CD4-positive, alpha-beta T cell (primary cell): ENCODE results near the gene OR6C2. TPM values are rescaled to one million over a fixed set of nuclear protein-coding genes. Genes with fewer than 3 reads are reported as not detected.
"Not testable (repeated sequence)": the region's sequence is repeated elsewhere in the genome, so short reads cannot be mapped to it uniquely, and the experiment has no call there.

Experiments
- ATAC-seq: fragments of 200-7000 bp; cut with Tn5 transposase; one replicate; pipeline ENCODE4 v1.10.0; 2022; ENCODE audit warnings: mild to moderate bottlenecking; ENCODE audit not compliant: poor library complexity
- CTCF ChIA-PET: fragments of 350-600 bp; sonication (Branson Sonifier 250); formaldehyde crosslinking; loops from one replicate; lab custom pipeline; 2021; ENCODE audit warnings: antibody characterized with exemption, inconsistent platforms; lab: Charles Lee
- POLR2A ChIA-PET: fragments of 350-600 bp; sonication (Branson Sonifier 250); formaldehyde crosslinking; loops from one replicate; lab custom pipeline; 2021; ENCODE audit warnings: antibody characterized with exemption, inconsistent platforms; lab: Charles Lee
- DNase-seq, 14 experiments: peaks; one replicate each; pipeline ENCODE4 v3.0.0-alpha.2; 2013 to 2020; ENCODE audit warnings: mixed read lengths in 2 of 14
- H3K27ac ChIP-seq, 2 donors: one replicate each; pipeline versions ENCODE4 v1.5.1 to v1.7.0; 2013; ENCODE audit warnings: low read length in 2 of 2, low read depth in 1 of 2, mild to moderate bottlenecking in 1 of 2
- H3K27me3 ChIP-seq, 2 experiments: 1 replicate in 1 of 2; 2 replicates in 1 of 2; pipeline versions ENCODE4 v1.6.1 to v1.7.0; 2013; ENCODE audit warnings: low read length in 2 of 2, control low read depth in 1 of 2, mild to moderate bottlenecking in 1 of 2, moderate library complexity in 1 of 2; ENCODE audit not compliant: insufficient read depth in 2 of 2, control insufficient read depth in 1 of 2
- H3K36me3 ChIP-seq: one replicate; pipeline ENCODE4 v1.6.1; 2013; ENCODE audit warnings: low read length, control low read depth; ENCODE audit not compliant: insufficient read depth
- H3K4me1 ChIP-seq: one replicate; pipeline ENCODE4 v1.6.1; 2013; ENCODE audit warnings: low read length, control low read depth; ENCODE audit not compliant: insufficient read depth
- H3K4me3 ChIP-seq: one replicate; pipeline ENCODE4 v1.5.1; 2013; ENCODE audit warnings: mild to moderate bottlenecking, low read length, moderate library complexity
- H3K9me3 ChIP-seq, 2 experiments: 1 replicate in 1 of 2; 2 replicates in 1 of 2; pipeline versions ENCODE4 v1.6.1 to v1.7.0; 2013; ENCODE audit warnings: low read length in 2 of 2, mild to moderate bottlenecking in 2 of 2, control low read depth in 1 of 2, moderate library complexity in 1 of 2; ENCODE audit not compliant: control insufficient read depth in 1 of 2, insufficient read depth in 1 of 2
- H3K27ac Mint-ChIP-seq: one replicate; pipeline ENCODE4 v1.8.0; 2020; ENCODE audit warnings: mixed read lengths
- H3K27me3 Mint-ChIP-seq: one replicate; pipeline ENCODE4 v1.8.0; 2021; ENCODE audit warnings: mixed read lengths
- H3K36me3 Mint-ChIP-seq: one replicate; pipeline ENCODE4 v1.8.0; 2021; ENCODE audit warnings: low read depth, mixed read lengths
- H3K4me1 Mint-ChIP-seq: one replicate; pipeline ENCODE4 v1.8.0; 2021; ENCODE audit warnings: low read depth, mixed read lengths
- H3K4me3 Mint-ChIP-seq: one replicate; pipeline ENCODE4 v1.8.0; 2020; ENCODE audit warnings: mild to moderate bottlenecking, mixed read lengths
- H3K9me3 Mint-ChIP-seq: one replicate; pipeline ENCODE4 v1.8.0; 2020; ENCODE audit warnings: mixed read lengths
- CTCF ChIP-seq: fragments of 200-600 bp; IDR thresholded peaks from one replicate; pipeline ENCODE4 v1.8.0; 2022; ENCODE audit warnings: antibody characterized with exemption, mild to moderate bottlenecking
- intact Hi-C, 2 experiments: fragments of 100-400 bp; cut with DNase I in 1 of 2; cut with micrococcal nuclease in 1 of 2; formaldehyde crosslinking; loops; one replicate each; pipeline versions ENCODE4 v1.15.1 to v1.9.0; 2023 to 2025; cut with DNase I, micrococcal nuclease
- total RNA-seq, 174 experiments: library from RNA in 2 of 174; stranded (reverse) in 2 of 174; gene quantifications; one replicate each; pipeline ENCODE4 v1.2.3 and lab custom pipeline; 2021 to 2026

The OR6C2 gene
- total RNA-seq, 2 experiments from 2014 or later, result not detected

- Mint-ChIP-seq H3K27ac (no peak overlapping the region), H3K4me3 (no peak overlapping the region), H3K9me3 (peaks cover 3% of the 10 kb centered on the region), H3K36me3 (no peaks in the 10 kb centered on the region), H3K4me1 (no peaks in the 10 kb centered on the region), H3K27me3 (peaks cover 24% of the 10 kb centered on the region)
- no peak for DNase-seq
- H3K4me1 ChIP-seq, result no peaks in the 10 kb centered on the region
- ChIA-PET CTCF (no interaction called here), POLR2A (no interaction called here)
- TF ChIP-seq CTCF, result no peak
- ATAC-seq, result no peak
- no peak overlapping the region for H3K4me3 ChIP-seq
- H3K9me3 ChIP-seq, result no peaks in the 10 kb centered on the region
- H3K27me3 ChIP-seq, result peaks cover 0 to 12% of the 10 kb centered on the region in 2 experiments
- no peaks in the 10 kb centered on the region for H3K36me3 ChIP-seq
- no peak overlapping the region for H3K27ac ChIP-seq
- intact Hi-C loops, result no loop called here
These were observed 2.5 kb downstream of the OR6C2 start for GRCh38 chr12:55446326-55446725.

- Mint-ChIP-seq H3K36me3 (no peaks in the 10 kb centered on the region), H3K27ac (no peak overlapping the region), H3K4me3 (no peak overlapping the region), H3K9me3 (no peaks in the 10 kb centered on the region), H3K27me3 (peaks cover 34% of the 10 kb centered on the region), H3K4me1 (no peaks in the 10 kb centered on the region)
- Histone ChIP-seq H3K4me1 (no peaks in the 10 kb centered on the region), H3K27ac (no peak overlapping the region), H3K27me3 (peaks cover 0 to 15% of the 10 kb centered on the region in 2 experiments), H3K36me3 (no peaks in the 10 kb centered on the region), H3K4me3 (no peak overlapping the region), H3K9me3 (no peaks in the 10 kb centered on the region)
- ATAC-seq, result no peak
- DNase-seq, result no peak
- CTCF ChIA-PET, result no interaction called here
- TF ChIP-seq CTCF, result no peak
- POLR2A ChIA-PET, result interaction anchor here (0.6 kb wide), 1 partner anchor 25 kb away, joined by 3 read pairs; no protein-coding TSS in a partner anchor
- intact Hi-C loops, result no loop called here
These were observed 4.9 kb downstream of the OR6C2 start for GRCh38 chr12:55448825-55449224.

DNA sequence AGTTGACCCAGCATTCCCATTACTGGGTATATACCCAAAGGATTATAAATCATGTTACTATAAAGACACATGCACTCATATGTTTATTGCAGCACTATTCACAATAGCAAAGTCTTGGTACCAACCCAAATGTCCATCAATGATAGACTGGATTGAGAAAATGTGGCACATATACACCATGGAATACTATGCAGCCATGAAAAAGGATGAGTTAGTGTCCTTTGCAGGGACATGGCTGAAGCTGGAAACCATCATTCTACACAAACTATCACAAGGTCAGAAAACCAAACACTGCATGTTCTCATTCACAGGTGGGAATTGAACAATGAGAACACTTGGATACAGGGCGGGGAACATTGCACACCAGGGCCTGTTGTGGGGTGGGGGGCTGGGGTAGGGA is 21.1 kb downstream of the OR6C2 start:
- H3K36me3 Mint-ChIP-seq, CTCF ChIA-PET, intact Hi-C loops, H3K27ac ChIP-seq, H3K4me1 ChIP-seq, H3K9me3 ChIP-seq, H3K4me1 Mint-ChIP-seq, H3K27ac Mint-ChIP-seq, H3K4me3 ChIP-seq, POLR2A ChIA-PET, H3K9me3 Mint-ChIP-seq, H3K27me3 ChIP-seq, H3K36me3 ChIP-seq, H3K4me3 Mint-ChIP-seq, ATAC-seq, DNase-seq: not testable (repeated sequence)
- peaks cover 29% of the 10 kb centered on the region for H3K27me3 Mint-ChIP-seq

DNA sequence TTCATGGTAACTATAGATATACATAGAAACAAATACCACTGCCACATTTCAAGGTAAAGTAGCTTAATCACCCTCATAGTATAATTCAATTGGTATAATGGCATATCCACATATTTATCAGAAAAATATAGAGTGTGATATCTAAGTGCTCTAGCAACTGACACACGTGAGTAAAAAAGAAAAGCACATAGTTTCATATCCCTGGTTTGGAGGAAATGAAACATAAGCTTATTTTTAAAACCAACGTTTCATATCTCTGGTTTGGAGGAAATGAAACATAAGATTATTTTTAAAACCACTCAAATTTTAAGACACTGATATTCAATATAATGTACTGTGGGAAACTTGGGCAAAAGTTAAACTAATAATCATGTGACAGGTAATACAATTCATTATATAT is 24.0 kb downstream of the OR6C2 start:
- Mint-ChIP-seq H3K27ac (no peak overlapping the region), H3K27me3 (peaks cover 19% of the 10 kb centered on the region), H3K36me3 (no peaks in the 10 kb centered on the region), H3K4me3 (no peak overlapping the region), H3K4me1 (no peaks in the 10 kb centered on the region), H3K9me3 (no peaks in the 10 kb centered on the region)
- H3K27ac ChIP-seq, result no peak overlapping the region
- no peaks in the 10 kb centered on the region for H3K36me3 ChIP-seq
- no peak for ATAC-seq
- POLR2A ChIA-PET, result no interaction called here
- H3K9me3 ChIP-seq, result no peaks in the 10 kb centered on the region
- no peaks in the 10 kb centered on the region for H3K27me3 ChIP-seq
- intact Hi-C loops, result no loop called here
- no peak for DNase-seq
- no peak overlapping the region for H3K4me3 ChIP-seq
- no peak for TF ChIP-seq CTCF
- CTCF ChIA-PET, result no interaction called here
- H3K4me1 ChIP-seq, result no peaks in the 10 kb centered on the region
